Progenitor cell of endocrine pancreas (in vitro differentiated cells): ENCODE data around the gene GJA10. TPM values are rescaled to one million over a fixed set of nuclear protein-coding genes. Genes with fewer than 3 reads are reported as not detected.
"Not testable (repeated sequence)": the region's sequence is repeated elsewhere in the genome, so short reads cannot be mapped to it uniquely, and the experiment has no call there.

Experiments used
- DNase-seq: peaks from one replicate; pipeline ENCODE4 v3.0.0; 2021; ENCODE audit warnings: low spot score; ENCODE audit not compliant: unreplicated experiment
- H3K27ac Mint-ChIP-seq: 2 replicates; pipeline ENCODE4 v1.8.0; 2021; ENCODE audit warnings: mild to moderate bottlenecking, moderate library complexity, mixed read lengths
- H3K27me3 Mint-ChIP-seq: 2 replicates; pipeline ENCODE4 v1.8.0; 2021; ENCODE audit warnings: mixed read lengths
- H3K36me3 Mint-ChIP-seq: 2 replicates; pipeline ENCODE4 v1.8.0; 2022; ENCODE audit warnings: mixed read lengths; ENCODE audit not compliant: insufficient read depth
- H3K4me1 Mint-ChIP-seq: 2 replicates; pipeline ENCODE4 v1.8.0; 2021; ENCODE audit warnings: low read depth, mixed read lengths
- H3K4me3 Mint-ChIP-seq: 2 replicates; pipeline ENCODE4 v1.8.0; 2021; ENCODE audit warnings: low read depth, mild to moderate bottlenecking, moderate library complexity, mixed read lengths
- H3K9me3 Mint-ChIP-seq: 2 replicates; pipeline ENCODE4 v1.8.0; 2021; ENCODE audit warnings: low read depth, mixed read lengths
- CTCF ChIP-seq: fragments of 200-600 bp; sonication (generic); IDR thresholded peaks from one replicate; pipeline ENCODE4 v1.5.0; 2021; ENCODE audit warnings: antibody characterized with exemption, mild to moderate bottlenecking; ENCODE audit not compliant: unreplicated experiment
- total RNA-seq: library from RNA; stranded (reverse); gene quantifications from 2 replicates; pipeline ENCODE4 v1.2.1, GENCODE V29; 2021

GJA10 gene
- total RNA-seq, 1 donor from 2014 or later: not detected

DNA sequence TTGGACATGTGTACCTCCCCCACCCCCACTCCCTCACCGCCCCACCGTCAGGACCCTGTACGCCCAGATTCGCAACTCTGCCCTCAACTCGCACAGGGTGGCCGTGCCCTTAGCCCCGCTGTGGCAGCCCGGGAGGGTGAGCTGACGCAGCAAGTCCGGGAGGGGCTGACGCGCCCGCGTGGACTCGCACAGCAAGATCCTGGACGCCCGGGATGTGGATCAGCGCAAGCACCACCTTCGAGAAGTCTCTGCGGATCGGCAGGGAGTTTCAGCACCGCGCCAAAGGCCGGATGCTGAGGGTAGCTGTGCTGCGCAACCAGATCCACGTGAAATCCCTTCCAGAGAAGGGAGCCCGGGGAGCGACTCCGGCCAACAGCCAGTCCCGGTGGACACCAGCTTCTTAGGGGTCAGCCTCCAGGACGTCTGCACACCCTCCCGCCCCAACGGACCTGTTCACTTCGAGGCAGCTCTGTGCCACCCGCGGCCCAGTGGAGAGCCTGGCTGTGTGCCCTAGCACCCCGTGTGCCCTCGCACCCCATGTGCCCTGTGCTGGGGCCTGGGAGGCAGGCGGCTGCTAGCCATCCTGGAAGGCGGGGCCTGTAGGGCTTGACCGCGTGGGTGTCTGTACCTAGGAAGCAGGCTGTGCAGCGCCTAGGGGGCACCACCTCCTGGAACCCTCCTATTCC lies 6.7 kb upstream of the GJA10 start:
- Mint-ChIP-seq H3K27ac (no peak overlapping the region), H3K36me3 (no peaks in the 10 kb centered on the region), H3K27me3 (peaks cover 3% of the 10 kb centered on the region), H3K9me3 (no peaks in the 10 kb centered on the region), H3K4me3 (no peak overlapping the region), H3K4me1 (peaks cover 13% of the 10 kb centered on the region)
- no peak for TF ChIP-seq CTCF
- no peak for DNase-seq

DNA sequence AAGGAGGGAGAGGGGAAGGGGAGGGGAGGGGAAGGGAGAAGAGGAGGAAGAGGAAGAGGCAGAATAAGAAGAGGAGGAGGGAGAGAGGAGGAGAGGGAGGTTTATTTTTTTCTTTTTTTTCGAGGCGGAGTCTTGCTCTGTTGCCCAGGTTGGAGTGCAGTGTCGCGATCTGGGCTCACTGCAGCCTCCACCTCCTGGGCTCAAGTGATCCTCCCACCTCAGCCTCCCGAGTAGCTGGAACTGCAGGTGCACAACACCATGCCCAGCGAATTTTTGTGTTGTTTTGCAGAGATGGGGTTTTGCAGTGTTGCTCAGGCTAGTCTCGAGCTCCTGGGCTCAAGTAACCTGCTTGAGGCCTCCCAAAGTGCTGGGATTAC lies 6.1 kb upstream of the GJA10 start:
- TF ChIP-seq CTCF: no peak
- Mint-ChIP-seq H3K4me3 (no peak overlapping the region), H3K9me3 (no peaks in the 10 kb centered on the region), H3K27ac (no peak overlapping the region), H3K4me1 (peaks cover 13% of the 10 kb centered on the region), H3K27me3 (peaks cover 3% of the 10 kb centered on the region), H3K36me3 (no peaks in the 10 kb centered on the region)
- no peak for DNase-seq

DNA sequence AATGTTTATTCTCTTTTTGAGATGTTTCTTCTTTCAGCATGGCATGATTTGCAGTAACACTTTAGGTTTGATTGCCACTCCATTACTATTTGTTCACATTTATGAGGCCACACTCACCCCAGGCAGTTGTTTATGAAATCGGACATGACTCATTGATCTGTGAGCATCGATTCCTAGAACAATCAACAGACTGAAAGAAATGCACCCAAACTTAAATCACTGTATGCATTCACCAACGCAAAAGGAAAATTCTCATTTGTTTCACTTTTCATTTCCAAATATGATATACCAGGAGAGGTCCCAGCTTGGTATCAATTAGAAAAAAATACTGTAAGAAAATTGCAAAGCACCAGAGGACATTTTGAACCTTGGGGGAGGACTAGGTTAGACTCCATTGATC lies 5.4 kb upstream of the GJA10 start:
- Mint-ChIP-seq H3K27me3 (peaks cover 3% of the 10 kb centered on the region), H3K4me1 (peaks cover 13% of the 10 kb centered on the region), H3K4me3 (no peak overlapping the region), H3K27ac (no peak overlapping the region), H3K36me3 (no peaks in the 10 kb centered on the region), H3K9me3 (no peaks in the 10 kb centered on the region)
- DNase-seq: no peak
- TF ChIP-seq CTCF: no peak

GRCh38 chr6:89890845-89891528 lies 3.3 kb upstream of the GJA10 start:
- DNase-seq, H3K27me3 Mint-ChIP-seq, H3K9me3 Mint-ChIP-seq, H3K36me3 Mint-ChIP-seq, H3K27ac Mint-ChIP-seq: not testable (repeated sequence)
- Mint-ChIP-seq H3K4me3 (peak overlapping the region; percentile 1), H3K4me1 (peaks cover 13% of the 10 kb centered on the region)

- TF ChIP-seq CTCF: peak; percentile 10
- H3K9me3 Mint-ChIP-seq, DNase-seq, H3K27me3 Mint-ChIP-seq, H3K27ac Mint-ChIP-seq, H3K4me3 Mint-ChIP-seq, H3K36me3 Mint-ChIP-seq: not testable (repeated sequence)
- peaks cover 13% of the 10 kb centered on the region for H3K4me1 Mint-ChIP-seq
Measured at GRCh38 chr6:89892577-89892976, 1.7 kb upstream of the GJA10 start.
